ENCODE measurements around the gene MAML2. TPM values are rescaled to one million over a fixed set of nuclear protein-coding genes. Genes with fewer than 3 reads are reported as not detected.

The MAML2 gene
- total and polyA plus RNA-seq, 2 of the 13 experiments (the other 11 are each of a cell fraction or from before 2014, with no cell fraction given): 2.3 to 25.9 TPM

DNA sequence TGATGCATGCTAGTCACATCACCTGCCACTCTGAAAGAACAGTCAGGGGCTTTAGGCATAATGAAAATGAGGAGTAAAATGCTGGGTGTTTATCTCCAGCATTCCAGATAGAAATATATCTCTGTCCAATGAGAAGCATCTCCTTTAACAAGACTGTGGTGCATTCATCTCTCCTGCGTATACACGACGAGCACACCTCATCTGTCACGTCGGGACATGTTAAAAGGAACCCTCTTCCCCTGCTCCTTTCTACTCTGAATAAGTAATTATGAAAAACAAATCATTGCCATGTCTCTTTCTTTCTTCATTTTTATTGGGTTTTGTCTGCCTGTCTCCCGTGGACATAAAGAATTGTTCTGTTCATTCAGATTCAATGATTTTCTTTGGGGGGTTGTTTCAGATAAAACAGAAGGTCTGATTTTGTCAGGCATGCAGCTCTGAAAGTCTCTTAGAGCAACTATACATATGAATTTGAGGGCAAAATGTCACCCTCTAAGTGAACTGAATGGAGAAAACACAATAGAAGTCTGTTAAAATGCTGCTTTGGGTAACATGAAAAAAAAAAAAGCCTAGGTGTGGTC lies 195.0 kb downstream of the MAML2 start:
- CTCF ChIA-PET (ENCODE audit: low intra/inter-chr PET ratio, low total read pairs): no interaction called here
- intact Hi-C loops (cut with micrococcal nuclease; ENCODE audit: unreplicated experiment): no loop called here
- no peak for ATAC-seq
- Histone ChIP-seq H3K4me2 (ENCODE audit: low read depth, low read length) (no peak overlapping the region), H3K27ac (ENCODE audit: extremely low read length, insufficient read depth, low read length) (no peak overlapping the region), H3K27me3 (ENCODE audit: control insufficient read depth in 1 of 2, insufficient read depth in 2 of 2, low read length in 2 of 2) (no peaks in the 10 kb centered on the region), H3K36me3 (replicated peaks in 1 of 2; ENCODE audit: control insufficient read depth in 1 of 2, insufficient read depth in 2 of 2, low read length in 2 of 2) (peaks cover 0 to 1% of the 10 kb centered on the region in 2 experiments; a peak in 1 of 5 replicates), H3K4me3 (replicated peaks in 1 of 3; ENCODE audit: insufficient read depth in 1 of 3, low read depth in 2 of 3, low read length in 3 of 3) (no peak overlapping the region), H3K4me1 (ENCODE audit: insufficient read depth, low read length) (peaks cover 72% of the 10 kb centered on the region), H2AFZ (ENCODE audit: low read length) (no peak overlapping the region), H3K79me2 (ENCODE audit: insufficient read depth, low read length) (no peaks in the 10 kb centered on the region), H3K9me3 (ENCODE audit: low read length) (no peaks in the 10 kb centered on the region), H3K9ac (ENCODE audit: insufficient read depth, low read depth, low read length) (no peak overlapping the region), H4K20me1 (ENCODE audit: insufficient read depth, low read length) (no peaks in the 10 kb centered on the region)
- in situ Hi-C loops (cut with HindIII; ENCODE audit: extremely low pct_ligation_motif_present, low pct_unique_long_range_greater_than_20kb): loop anchor here (5.0 kb wide), 1 partner anchor 136 kb away; no protein-coding TSS in a partner anchor
- POLR2A ChIA-PET: no interaction called here
- TF ChIP-seq ZNF33A (CRISPR knock-in tag; IDR thresholded peaks at IDR 0.05; ENCODE audit: borderline replicate concordance) (no peak), ZNF678 (CRISPR knock-in tag; IDR thresholded peaks at IDR 0.05) (no peak), ZNF160 (CRISPR knock-in tag; IDR thresholded peaks at IDR 0.05) (no peak), ZNF747 (CRISPR knock-in tag; IDR thresholded peaks at IDR 0.05; ENCODE audit: borderline replicate concordance) (no peak), ZFP62 (CRISPR knock-in tag; IDR thresholded peaks at IDR 0.05) (no peak), BRCA1 (CRISPR knock-in tag; IDR thresholded peaks at IDR 0.05) (no peak), CHD2 (IDR thresholded peaks at IDR 0.05; ENCODE audit: low read depth, low read length) (no peak), ZNF335 (CRISPR knock-in tag; IDR thresholded peaks at IDR 0.05) (no peak), ZNF672 (CRISPR knock-in tag; IDR thresholded peaks at IDR 0.05) (no peak), ZNF296 (CRISPR knock-in tag; conservative IDR thresholded peaks at IDR 0.05) (no peak), HOXA5 (CRISPR knock-in tag; IDR thresholded peaks at IDR 0.05) (no peak), CREBL2 (CRISPR knock-in tag; IDR thresholded peaks at IDR 0.05; ENCODE audit: borderline replicate concordance) (no peak)
- TF ChIP-seq, protein P1, sequence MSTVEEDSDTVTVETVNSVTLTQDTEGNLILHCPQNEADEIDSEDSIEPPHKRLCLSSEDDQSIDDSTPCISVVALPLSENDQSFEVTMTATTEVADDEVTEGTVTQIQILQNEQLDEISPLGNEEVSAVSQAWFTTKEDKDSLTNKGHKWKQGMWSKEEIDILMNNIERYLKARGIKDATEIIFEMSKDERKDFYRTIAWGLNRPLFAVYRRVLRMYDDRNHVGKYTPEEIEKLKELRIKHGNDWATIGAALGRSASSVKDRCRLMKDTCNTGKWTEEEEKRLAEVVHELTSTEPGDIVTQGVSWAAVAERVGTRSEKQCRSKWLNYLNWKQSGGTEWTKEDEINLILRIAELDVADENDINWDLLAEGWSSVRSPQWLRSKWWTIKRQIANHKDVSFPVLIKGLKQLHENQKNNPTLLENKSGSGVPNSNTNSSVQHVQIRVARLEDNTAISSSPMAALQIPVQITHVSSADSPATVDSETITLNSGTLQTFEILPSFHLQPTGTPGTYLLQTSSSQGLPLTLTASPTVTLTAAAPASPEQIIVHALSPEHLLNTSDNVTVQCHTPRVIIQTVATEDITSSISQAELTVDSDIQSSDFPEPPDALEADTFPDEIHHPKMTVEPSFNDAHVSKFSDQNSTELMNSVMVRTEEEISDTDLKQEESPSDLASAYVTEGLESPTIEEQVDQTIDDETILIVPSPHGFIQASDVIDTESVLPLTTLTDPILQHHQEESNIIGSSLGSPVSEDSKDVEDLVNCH (CRISPR knock-in tag; IDR thresholded peaks at IDR 0.05): no peak
- WGBS (ENCODE audit: low lambda C conversion rate): 97% methylated on average over 6 of the region's 6 CpGs
- DNase-seq (ENCODE audit: low spot score): no peak
- BruUV-seq (replicated peaks): no TSS peak
- no peak for FAIRE-seq
